Activated CD4-positive, alpha-beta memory T cell treated with anti-CD3 and anti-CD28 coated beads, Interleukin-2, amount 10 ng/mL, durations not matched to agents 7 days and 5 days (primary cell): ENCODE results near the gene ACHE. TPM values are rescaled to one million over a fixed set of nuclear protein-coding genes. Genes with fewer than 3 reads are reported as not detected.

ENCODE experiments used
- CTCF ChIA-PET: fragments of 350-600 bp; sonication (Branson Sonifier 250); formaldehyde crosslinking; loops from one replicate; lab custom pipeline; 2021; ENCODE audit warnings: antibody characterized with exemption, inconsistent platforms; lab: Charles Lee
- POLR2A ChIA-PET: fragments of 350-600 bp; sonication (Branson Sonifier 250); formaldehyde crosslinking; loops from one replicate; lab custom pipeline; 2021; ENCODE audit warnings: antibody characterized with exemption; lab: Charles Lee
- DNase-seq: peaks from one replicate; pipeline ENCODE4 v3.0.0-alpha.2; 2020
- H3K27ac Mint-ChIP-seq: one replicate; pipeline ENCODE4 v1.8.0; 2021; ENCODE audit warnings: mild to moderate bottlenecking, mixed read lengths
- H3K27me3 Mint-ChIP-seq: one replicate; pipeline ENCODE4 v1.8.0; 2021; ENCODE audit warnings: mixed read lengths
- H3K36me3 Mint-ChIP-seq: one replicate; pipeline ENCODE4 v1.8.0; 2021; ENCODE audit warnings: low read depth, mixed read lengths
- H3K4me1 Mint-ChIP-seq: one replicate; pipeline ENCODE4 v1.8.0; 2021; ENCODE audit warnings: mixed read lengths
- H3K4me3 Mint-ChIP-seq: one replicate; pipeline ENCODE4 v1.8.0; 2021; ENCODE audit warnings: mild to moderate bottlenecking, mixed read lengths
- H3K9me3 Mint-ChIP-seq: one replicate; pipeline ENCODE4 v1.8.0; 2021; ENCODE audit warnings: mixed read lengths
- total RNA-seq, 2 experiments: library from RNA; stranded (reverse); gene quantifications; one replicate each; pipeline ENCODE4 v1.2.3, GENCODE V29; 2021

The ACHE gene
- total RNA-seq, 2 experiments from 2014 or later: 0.13 TPM; not detected in 1

DNA sequence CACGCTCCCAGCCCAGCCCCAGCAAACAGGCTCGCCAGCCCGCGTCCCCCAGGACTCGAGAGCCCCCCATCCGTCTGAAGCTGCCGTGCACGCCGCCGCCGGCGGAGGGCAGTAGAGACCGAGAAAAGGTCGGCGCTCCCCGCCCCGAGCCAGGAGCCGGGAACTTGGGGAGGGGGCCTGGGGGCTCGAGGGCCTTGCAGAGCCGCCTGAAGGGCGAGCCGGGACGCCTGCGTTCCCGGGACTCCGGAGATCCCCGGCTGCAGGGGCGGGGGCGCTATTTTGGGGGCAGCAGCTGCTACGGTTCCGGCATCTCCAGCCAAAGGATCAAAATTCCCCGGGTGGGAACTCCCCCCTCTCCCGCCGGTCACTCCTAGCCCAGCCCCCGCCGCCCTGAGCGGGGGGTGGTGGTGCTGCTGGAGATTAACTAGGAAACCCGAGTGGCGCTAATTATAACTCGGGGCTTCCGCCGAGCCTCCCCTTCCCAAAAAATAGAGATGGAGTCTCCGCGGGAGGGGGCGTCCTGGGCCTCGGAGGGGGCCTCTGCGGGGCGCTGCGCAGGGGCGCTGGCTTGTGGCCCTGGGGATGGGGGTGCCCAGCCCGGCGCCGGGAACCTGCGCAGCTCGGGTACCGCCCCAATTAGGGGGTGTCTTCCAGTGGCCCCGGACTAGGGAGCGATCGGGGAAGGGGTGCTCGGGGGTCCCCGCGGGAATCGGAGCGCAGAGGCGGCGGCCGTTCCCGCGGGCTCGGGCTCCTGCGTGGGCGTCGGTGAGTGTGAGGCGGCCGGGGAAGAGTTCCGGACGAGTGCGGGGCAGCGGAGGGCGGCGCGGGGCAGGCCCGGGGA lies 608 bp downstream of the ACHE start:
- no peaks in the 10 kb centered on the region for H3K9me3 Mint-ChIP-seq
- DNase-seq: peak; percentile 47
- H3K27ac Mint-ChIP-seq: no peak overlapping the region
- peaks cover 22% of the 10 kb centered on the region for H3K4me1 Mint-ChIP-seq
- ChIA-PET CTCF (interaction anchor here (0.6 to 2.5 kb wide), 5 partner anchors 17 to 190 kb away, joined by 3 to 12 read pairs (median 4); no protein-coding TSS in a partner anchor), POLR2A (interaction anchor here (1.0 kb wide), 1 partner anchor 20 kb away, joined by 5 read pairs; the partner anchor contains the start of gene SRRT)
- H3K27me3 Mint-ChIP-seq: peaks cover 56% of the 10 kb centered on the region
- no peak overlapping the region for H3K4me3 Mint-ChIP-seq
- no peaks in the 10 kb centered on the region for H3K36me3 Mint-ChIP-seq

DNA sequence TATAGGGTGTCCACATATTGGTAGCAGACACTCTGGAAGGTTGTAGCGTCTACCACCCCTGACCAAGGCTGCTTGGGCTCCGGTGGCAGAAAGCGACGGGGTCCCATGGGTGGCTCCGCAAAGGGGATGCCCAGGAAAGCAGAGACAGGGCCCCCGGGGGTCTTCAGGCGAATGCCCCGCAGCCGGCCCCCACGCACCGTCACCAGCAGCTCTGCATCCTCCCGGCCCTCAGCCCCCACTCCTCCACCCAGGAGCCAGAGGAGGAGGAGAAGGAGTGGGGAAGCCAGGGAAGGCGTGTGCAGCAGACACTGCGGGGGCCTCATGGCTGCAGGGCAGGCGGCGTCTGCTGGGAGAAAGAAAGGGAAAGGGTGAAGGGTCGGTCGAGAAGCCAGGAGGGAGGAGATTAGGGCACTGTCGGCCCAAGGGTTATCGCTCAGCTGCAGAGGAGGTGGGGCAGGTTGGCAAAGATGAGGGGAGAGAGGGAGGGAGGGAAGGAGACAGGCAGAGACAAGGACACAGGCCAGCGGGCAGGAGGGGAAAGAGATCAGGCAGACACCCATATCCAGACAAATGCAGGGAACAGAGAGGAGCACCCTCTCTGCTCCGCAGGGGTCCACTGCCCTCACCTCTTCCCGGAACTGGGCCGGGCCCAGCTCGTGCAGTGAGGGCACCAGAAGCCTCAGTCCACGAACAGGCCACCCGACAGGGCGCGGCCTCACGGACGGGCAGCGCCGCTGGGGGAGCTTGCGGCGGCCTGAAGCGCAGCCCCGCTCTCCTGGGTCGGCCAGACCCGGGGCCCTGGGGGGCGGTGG lies 1.6 kb downstream of the ACHE start:
- peaks cover 53% of the 10 kb centered on the region for H3K27me3 Mint-ChIP-seq
- no peak overlapping the region for H3K4me3 Mint-ChIP-seq
- CTCF ChIA-PET: interaction anchor here (1.1 to 2.5 kb wide), 4 partner anchors 16 to 191 kb away, joined by 3 to 12 read pairs (median 6); no protein-coding TSS in a partner anchor
- no peak for DNase-seq
- no peaks in the 10 kb centered on the region for H3K9me3 Mint-ChIP-seq
- POLR2A ChIA-PET: interaction anchor here (1.0 kb wide), 1 partner anchor 19 kb away, joined by 5 read pairs; the partner anchor contains the start of gene SRRT
- H3K36me3 Mint-ChIP-seq: no peaks in the 10 kb centered on the region
- H3K27ac Mint-ChIP-seq: no peak overlapping the region
- peaks cover 25% of the 10 kb centered on the region for H3K4me1 Mint-ChIP-seq

DNA sequence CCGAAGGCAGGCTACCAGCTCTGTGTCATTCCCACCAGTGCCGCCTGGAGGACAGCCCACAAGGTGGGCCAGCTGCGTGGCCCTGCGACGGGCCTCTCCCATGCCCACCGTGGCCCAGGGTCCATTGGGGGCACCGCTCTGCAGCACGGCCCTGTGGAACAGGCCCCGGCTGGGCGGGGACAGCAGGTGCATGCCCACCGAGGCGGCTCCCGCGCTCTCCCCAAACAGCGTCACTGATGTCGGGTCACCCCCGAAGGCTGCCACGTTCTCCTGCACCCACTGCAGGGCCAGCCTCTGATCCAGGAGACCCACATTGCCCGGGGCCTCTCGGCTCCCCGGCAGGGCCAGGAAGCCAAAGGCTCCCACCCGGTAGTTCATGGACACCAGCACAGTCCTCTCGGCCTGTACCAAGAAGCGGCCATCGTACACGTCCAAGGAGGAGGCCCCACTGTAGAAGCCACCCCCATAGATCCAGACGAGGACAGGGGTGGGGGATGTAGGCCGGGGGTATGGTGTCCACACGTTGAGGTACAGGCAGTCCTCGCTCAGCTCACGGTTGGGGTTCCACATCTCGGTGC lies 2.3 kb downstream of the ACHE start:
- DNase-seq: no peak
- no peak overlapping the region for H3K27ac Mint-ChIP-seq
- no peaks in the 10 kb centered on the region for H3K9me3 Mint-ChIP-seq
- peaks cover 4% of the 10 kb centered on the region for H3K36me3 Mint-ChIP-seq
- H3K4me3 Mint-ChIP-seq: no peak overlapping the region
- ChIA-PET CTCF (interaction anchor here (1.2 to 2.5 kb wide), 2 partner anchors 15 to 168 kb away, joined by 3 to 12 read pairs; no protein-coding TSS in a partner anchor), POLR2A (no interaction called here)
- peaks cover 52% of the 10 kb centered on the region for H3K27me3 Mint-ChIP-seq
- peaks cover 29% of the 10 kb centered on the region for H3K4me1 Mint-ChIP-seq

DNA sequence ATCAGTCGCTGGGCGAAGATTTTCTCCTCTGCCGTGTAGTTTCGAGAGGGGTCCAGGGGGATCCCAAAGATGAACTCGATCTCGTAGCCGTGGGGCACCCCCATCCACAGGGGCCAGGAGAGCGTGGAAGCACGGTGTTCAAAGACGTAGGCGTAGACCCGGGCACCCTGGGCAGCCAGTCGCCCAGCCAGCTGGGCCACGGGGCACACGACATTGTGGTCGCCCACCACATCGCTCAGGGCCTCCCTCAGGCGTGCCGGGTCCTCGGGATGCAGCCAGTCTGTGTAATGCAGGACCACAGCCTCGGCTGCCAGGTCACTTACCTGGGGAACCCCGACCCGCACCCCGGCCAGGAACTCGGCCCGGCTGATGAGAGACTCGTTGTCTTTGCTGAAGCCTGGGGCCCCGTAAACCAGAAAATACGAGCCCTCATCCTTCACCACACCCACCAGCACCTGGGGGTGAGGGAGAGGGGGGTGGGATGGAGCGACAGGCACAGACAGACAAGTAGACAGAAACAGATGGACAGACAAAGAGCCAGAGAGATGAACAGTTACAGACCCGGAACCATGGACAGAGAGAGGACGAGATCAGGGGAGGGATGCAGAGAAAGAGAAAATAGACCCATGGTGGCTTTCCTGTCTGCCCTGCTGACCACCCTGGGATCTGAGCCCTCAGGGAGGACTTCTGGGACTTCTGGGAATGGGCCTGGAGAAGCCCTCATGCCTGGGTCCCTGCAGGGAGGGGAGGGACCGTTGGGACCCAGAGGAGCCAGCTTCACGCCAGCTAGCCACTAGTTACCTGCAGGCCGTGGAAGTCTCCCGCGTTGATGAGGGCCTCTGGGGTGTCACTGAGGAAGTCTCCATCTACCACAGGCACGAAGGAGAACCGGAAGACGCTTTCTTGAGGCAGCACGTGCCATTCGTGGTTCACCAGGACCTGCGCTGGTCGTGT lies 3.0 kb downstream of the ACHE start:
- ChIA-PET POLR2A (interaction anchor here (1.6 kb wide), 1 partner anchor 17 kb away, joined by 6 read pairs; the partner anchor contains the start of gene SRRT), CTCF (no interaction called here)
- no peak for DNase-seq
- Mint-ChIP-seq H3K4me1 (peaks cover 37% of the 10 kb centered on the region), H3K9me3 (no peaks in the 10 kb centered on the region), H3K27ac (no peak overlapping the region), H3K36me3 (peaks cover 11% of the 10 kb centered on the region), H3K4me3 (no peak overlapping the region), H3K27me3 (peaks cover 44% of the 10 kb centered on the region)

DNA sequence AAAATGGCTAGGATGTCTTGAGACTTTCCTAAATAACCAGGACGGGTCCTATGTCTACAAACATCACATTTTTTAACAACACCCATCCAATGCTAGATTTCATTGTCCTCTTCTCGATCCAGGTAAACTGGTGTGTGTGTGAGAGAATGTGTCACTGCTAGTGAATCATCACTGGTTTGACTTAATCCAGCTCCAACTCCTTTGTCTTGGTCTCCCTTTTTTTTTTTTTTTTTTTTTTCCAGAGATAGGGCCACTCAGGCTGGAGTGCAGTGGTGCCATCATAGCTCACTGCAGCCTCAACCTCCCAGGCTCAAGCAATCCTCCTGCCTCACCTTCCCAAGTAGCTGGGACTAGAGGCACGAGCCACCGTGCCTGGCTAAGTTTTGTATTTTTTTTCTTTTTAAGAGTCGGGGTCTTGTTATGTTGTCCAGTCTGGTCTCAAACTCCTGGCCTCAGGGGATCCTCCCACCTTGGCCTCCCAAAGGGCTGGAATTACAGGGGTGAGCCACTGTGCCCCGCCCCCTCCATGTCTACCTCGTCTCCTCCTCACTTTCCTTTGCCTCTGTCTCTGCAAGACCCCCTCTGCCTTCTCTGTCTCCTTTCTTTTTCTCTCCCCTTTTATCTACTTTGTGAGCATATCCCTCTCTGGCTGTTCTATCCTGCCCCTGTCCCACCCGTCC lies 4.0 kb downstream of the ACHE start:
- peaks cover 21% of the 10 kb centered on the region for H3K36me3 Mint-ChIP-seq
- peaks cover 39% of the 10 kb centered on the region for H3K27me3 Mint-ChIP-seq
- no peak for DNase-seq
- ChIA-PET POLR2A (interaction anchor here (1.6 kb wide), 1 partner anchor 16 kb away, joined by 6 read pairs; the partner anchor contains the start of gene SRRT), CTCF (interaction anchor here (0.6 to 1.1 kb wide), 3 partner anchors 10 to 94 kb away, joined by 3 to 4 read pairs (median 3); no protein-coding TSS in a partner anchor)
- no peaks in the 10 kb centered on the region for H3K9me3 Mint-ChIP-seq
- peaks cover 45% of the 10 kb centered on the region for H3K4me1 Mint-ChIP-seq
- H3K27ac Mint-ChIP-seq: no peak overlapping the region
- peak overlapping the region; percentile 56 for H3K4me3 Mint-ChIP-seq

DNA sequence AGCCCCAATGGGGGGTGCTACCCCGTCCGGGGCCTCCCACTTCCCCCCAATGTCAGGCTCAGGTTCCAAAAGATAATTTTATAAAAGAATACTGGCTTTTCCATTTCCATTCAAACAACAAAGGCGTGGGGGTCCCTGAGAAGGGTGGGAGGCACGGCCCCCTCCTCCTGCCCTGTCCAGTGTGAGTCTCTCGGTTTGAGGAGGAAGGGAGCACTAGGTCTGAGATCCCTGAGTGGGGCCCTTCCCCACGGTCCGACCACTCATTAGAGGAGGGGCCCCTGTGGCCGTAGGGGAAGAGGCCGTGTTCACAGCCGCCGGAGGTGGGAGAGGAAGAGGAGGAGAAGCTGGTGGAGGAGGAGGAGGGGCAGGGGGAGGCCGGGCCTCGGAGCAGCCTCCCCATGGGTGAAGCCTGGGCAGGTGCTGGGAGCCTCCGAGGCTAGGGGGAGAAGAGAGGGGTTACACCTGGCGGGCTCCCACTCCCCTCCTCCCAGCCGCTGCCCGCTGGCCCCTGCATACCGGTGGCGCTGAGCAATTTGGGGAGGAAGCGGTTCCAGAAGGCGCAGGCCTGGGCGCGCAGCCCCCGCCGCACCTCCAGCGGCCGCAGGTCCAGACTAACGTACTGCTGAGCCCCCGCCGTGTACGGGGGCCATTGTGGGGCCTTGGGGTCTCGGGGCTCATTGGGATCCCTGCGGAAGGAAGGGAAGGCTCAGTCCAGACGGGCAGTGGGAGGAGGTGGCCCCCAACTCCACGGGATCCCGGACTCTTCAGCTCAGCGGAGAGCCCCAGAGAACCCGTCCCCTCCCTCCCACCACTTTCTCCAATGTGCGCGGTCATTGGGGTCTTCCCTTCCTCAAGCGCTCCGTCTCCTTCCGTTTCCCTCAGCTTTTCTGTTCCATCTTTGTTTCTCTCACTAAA lies 4.8 kb downstream of the ACHE start:
- ChIA-PET POLR2A (interaction anchor here (1.2 to 7.4 kb wide), 6 partner anchors 15 to 326 kb away, joined by 3 to 251 read pairs (median 5); partner anchors contain the start of genes SRRT and TRIM56), CTCF (interaction anchor here (0.6 to 2.1 kb wide), 5 partner anchors 11 to 253 kb away, joined by 3 to 10 read pairs (median 5); no protein-coding TSS in a partner anchor)
- no peak overlapping the region for H3K27ac Mint-ChIP-seq
- H3K27me3 Mint-ChIP-seq: peaks cover 33% of the 10 kb centered on the region
- peak overlapping the region; percentile 78 for H3K4me3 Mint-ChIP-seq
- no peaks in the 10 kb centered on the region for H3K9me3 Mint-ChIP-seq
- H3K36me3 Mint-ChIP-seq: peaks cover 29% of the 10 kb centered on the region
- DNase-seq: no peak
- peaks cover 45% of the 10 kb centered on the region for H3K4me1 Mint-ChIP-seq

DNA sequence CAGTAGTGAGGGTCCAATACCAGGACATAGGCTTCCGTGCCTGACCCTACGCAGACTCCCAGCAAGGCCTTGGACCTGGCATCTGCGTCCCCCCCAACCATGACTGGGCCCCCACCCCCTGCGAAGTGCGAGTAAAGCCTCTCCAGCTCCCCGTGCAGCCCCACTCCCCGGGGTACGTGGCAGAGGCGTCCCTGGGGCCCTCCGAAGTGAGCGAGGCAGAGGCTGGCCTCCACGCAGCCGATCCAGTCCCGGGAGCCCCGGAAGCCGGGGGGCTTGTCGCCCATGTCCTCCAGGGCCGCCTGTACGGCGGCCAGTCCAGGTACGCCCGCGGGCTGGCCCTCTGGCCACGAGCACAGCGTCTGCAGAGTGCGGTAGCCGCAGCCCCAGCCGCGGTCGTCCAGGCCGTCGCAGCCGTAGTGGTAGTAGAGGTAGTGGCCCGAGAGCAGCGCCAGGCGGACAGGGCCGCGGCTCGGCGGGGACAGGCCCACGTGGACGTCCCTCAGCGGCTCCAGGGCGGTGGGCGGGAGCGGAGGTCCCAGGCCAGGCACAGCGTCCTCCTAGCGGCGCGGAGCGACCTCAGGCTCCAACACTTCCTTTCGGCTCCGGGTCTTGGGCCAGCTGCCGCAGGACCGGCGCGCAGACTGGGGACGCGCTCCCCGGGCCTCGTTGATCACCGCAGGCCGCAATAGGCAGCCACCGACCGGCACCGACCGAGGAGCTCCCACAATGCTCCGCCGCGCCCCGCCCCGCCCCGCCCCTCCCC lies 6.5 kb downstream of the ACHE start, which contains the start of gene UFSP1:
UFSP1 (minus strand) TSS at position 728 of the 763 bp plus-strand sequence; CDS start at position 284, 444 bp downstream.
- peaks cover 45% of the 10 kb centered on the region for H3K36me3 Mint-ChIP-seq
- peaks cover 56% of the 10 kb centered on the region for H3K4me1 Mint-ChIP-seq
- peaks cover 29% of the 10 kb centered on the region for H3K27me3 Mint-ChIP-seq
- CTCF ChIA-PET: interaction anchor here (0.6 to 2.1 kb wide), 22 partner anchors 9 to 1507 kb away, joined by 3 to 10 read pairs (median 4); partner anchors contain the start of genes POP7, PRKRIP1, SLC12A9 and SRRT
- H3K4me3 Mint-ChIP-seq: peak within 1 kb of the TSS; percentile 78
- peak within 1 kb of the TSS; percentile 95 for H3K27ac Mint-ChIP-seq
- no peak for DNase-seq
- POLR2A ChIA-PET: interaction anchor here (0.8 to 7.4 kb wide), 11 partner anchors 13 to 327 kb away, joined by 3 to 251 read pairs (median 5); partner anchors contain the start of genes FBXO24, POP7, SLC12A9 and SRRT
- H3K9me3 Mint-ChIP-seq: no peaks in the 10 kb centered on the region

DNA sequence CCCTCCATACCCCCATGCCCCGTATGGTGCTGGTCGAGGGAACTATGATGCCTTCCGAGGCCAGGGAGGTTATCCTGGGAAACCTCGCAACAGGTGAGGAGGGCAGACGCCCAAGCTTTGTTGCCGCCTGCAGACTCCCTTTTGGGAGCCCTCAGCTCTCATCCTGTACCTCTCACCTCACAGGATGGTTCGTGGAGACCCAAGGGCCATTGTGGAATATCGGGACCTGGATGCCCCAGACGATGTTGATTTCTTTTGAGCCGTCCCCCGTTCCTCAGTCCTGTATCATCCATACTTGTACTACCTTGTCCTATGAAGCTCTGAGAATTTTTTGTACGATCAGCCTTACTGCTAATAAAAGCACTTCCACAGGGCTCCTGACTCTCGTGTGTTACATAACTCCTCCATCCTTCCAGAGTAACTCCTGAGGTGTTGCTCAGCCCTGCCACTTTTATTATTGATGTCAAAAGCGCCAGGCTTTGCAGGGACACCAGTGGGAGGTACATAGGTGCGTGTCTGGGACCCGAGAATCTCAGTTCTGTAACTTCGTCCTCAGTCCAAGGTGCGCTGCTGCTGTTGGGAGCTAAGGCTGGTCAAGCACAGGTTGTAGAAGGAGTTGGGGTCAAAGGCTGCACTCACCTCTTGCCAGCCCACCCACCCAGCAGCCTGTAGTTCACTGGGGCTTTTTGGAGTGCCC lies 7.2 kb downstream of the ACHE start:
- Mint-ChIP-seq H3K4me1 (peaks cover 63% of the 10 kb centered on the region), H3K36me3 (peaks cover 53% of the 10 kb centered on the region), H3K27ac (peak overlapping the region; percentile 95), H3K9me3 (no peaks in the 10 kb centered on the region), H3K27me3 (peaks cover 21% of the 10 kb centered on the region), H3K4me3 (peak overlapping the region; percentile 78)
- no peak for DNase-seq
- ChIA-PET CTCF (interaction anchor here (0.9 to 2.1 kb wide), 8 partner anchors 9 to 183 kb away, joined by 3 to 10 read pairs (median 6); partner anchors contain the start of genes POP7, SLC12A9 and SRRT), POLR2A (interaction anchor here (0.8 to 7.4 kb wide), 6 partner anchors 12 to 303 kb away, joined by 3 to 251 read pairs (median 6); partner anchors contain the start of genes FBXO24, LRCH4, MOSPD3 and SLC12A9)
